ENCODE results near the gene CHST11. TPM values are rescaled to one million over a fixed set of nuclear protein-coding genes. Genes with fewer than 3 reads are reported as not detected.

CHST11 gene
- total RNA-seq, 1 experiment from 2014 or later = 0.25 TPM

- H3K36me3 ChIP-seq (ENCODE audit: control insufficient read depth, insufficient read depth, low read length) = no peaks in the 10 kb centered on the region
- Mint-ChIP-seq H3K27ac (ENCODE audit: unreplicated experiment) (no peak overlapping the region), H3K4me3 (ENCODE audit: unreplicated experiment) (no peak overlapping the region), H3K36me3 (ENCODE audit: insufficient read depth, unreplicated experiment) (no peaks in the 10 kb centered on the region), H3K4me1 (ENCODE audit: low read depth, unreplicated experiment) (no peaks in the 10 kb centered on the region), H3K9me3 (ENCODE audit: unreplicated experiment) (no peaks in the 10 kb centered on the region), H3K27me3 (ENCODE audit: insufficient read depth, unreplicated experiment) (peaks cover 2% of the 10 kb centered on the region)
- TF ChIP-seq, protein P1, sequence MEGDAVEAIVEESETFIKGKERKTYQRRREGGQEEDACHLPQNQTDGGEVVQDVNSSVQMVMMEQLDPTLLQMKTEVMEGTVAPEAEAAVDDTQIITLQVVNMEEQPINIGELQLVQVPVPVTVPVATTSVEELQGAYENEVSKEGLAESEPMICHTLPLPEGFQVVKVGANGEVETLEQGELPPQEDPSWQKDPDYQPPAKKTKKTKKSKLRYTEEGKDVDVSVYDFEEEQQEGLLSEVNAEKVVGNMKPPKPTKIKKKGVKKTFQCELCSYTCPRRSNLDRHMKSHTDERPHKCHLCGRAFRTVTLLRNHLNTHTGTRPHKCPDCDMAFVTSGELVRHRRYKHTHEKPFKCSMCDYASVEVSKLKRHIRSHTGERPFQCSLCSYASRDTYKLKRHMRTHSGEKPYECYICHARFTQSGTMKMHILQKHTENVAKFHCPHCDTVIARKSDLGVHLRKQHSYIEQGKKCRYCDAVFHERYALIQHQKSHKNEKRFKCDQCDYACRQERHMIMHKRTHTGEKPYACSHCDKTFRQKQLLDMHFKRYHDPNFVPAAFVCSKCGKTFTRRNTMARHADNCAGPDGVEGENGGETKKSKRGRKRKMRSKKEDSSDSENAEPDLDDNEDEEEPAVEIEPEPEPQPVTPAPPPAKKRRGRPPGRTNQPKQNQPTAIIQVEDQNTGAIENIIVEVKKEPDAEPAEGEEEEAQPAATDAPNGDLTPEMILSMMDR (IDR thresholded peaks at IDR 0.05; ENCODE audit: insufficient read depth in 1 of 2, low read depth in 1 of 2, low read length in 1 of 2, severe bottlenecking in 1 of 2, unreplicated experiment in 1 of 2) = no peak
- ChIA-PET CTCF (no interaction called here), POLR2A (no interaction called here)
- no peaks in the 10 kb centered on the region; the same call in 1 of the 2 replicates for H3K27me3 ChIP-seq (replicated peaks; ENCODE audit: control insufficient read depth, insufficient read depth, low read length)
- intact Hi-C loops (cut with micrococcal nuclease; ENCODE audit: unreplicated experiment) = no loop called here
- no peak for DNase-seq
- no peaks in the 10 kb centered on the region for H3K4me1 ChIP-seq
- no peak overlapping the region for H3K4me3 ChIP-seq (ENCODE audit: low read depth, low read length)
- BruUV-seq (replicated peaks) = no TSS peak
- no peaks in the 10 kb centered on the region for H3K9me3 ChIP-seq
Measured at GRCh38 chr12:104713444-104713843, 256.7 kb downstream of the CHST11 start.

DNA sequence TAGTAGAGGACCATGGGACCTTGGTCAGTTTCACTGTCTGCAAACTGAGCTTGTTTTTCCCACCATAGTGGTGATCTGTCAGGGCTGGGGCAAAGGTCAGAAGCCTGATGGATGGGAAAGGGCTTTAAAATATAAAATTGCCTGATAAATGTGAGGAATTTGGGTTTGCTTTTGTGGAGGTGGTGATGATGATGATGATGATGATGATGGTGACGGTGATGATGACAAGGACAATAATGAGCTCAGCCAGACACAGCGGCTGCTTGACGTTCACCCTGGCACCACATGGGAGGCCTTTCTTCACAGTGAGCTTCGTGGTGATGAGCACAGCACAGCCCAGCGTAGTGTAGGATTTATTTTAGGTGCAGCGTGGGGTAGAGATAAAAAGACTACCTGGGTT, 257.6 kb downstream of the CHST11 start:
- no peak for DNase-seq
- TF ChIP-seq, protein P1 (IDR thresholded peaks at IDR 0.05; ENCODE audit: insufficient read depth in 1 of 2, low read depth in 1 of 2, low read length in 1 of 2, severe bottlenecking in 1 of 2, unreplicated experiment in 1 of 2) = no peak
- no TSS peak for BruUV-seq (replicated peaks)
- no peak overlapping the region for H3K27ac Mint-ChIP-seq (ENCODE audit: unreplicated experiment)
- no peaks in the 10 kb centered on the region for H3K4me1 Mint-ChIP-seq (ENCODE audit: low read depth, unreplicated experiment)
- H3K36me3 ChIP-seq (ENCODE audit: control insufficient read depth, insufficient read depth, low read length) = no peaks in the 10 kb centered on the region
- POLR2A ChIA-PET = no interaction called here
- H3K36me3 Mint-ChIP-seq (ENCODE audit: insufficient read depth, unreplicated experiment) = no peaks in the 10 kb centered on the region
- no peaks in the 10 kb centered on the region for H3K9me3 ChIP-seq
- intact Hi-C loops (cut with micrococcal nuclease; ENCODE audit: unreplicated experiment) = no loop called here
- CTCF ChIA-PET = no interaction called here
- H3K27me3 ChIP-seq (replicated peaks; ENCODE audit: control insufficient read depth, insufficient read depth, low read length) = no peaks in the 10 kb centered on the region; the same call in 1 of the 2 replicates
- no peak overlapping the region for H3K4me3 ChIP-seq (ENCODE audit: low read depth, low read length)
- H3K4me3 Mint-ChIP-seq (ENCODE audit: unreplicated experiment) = no peak overlapping the region
- H3K9me3 Mint-ChIP-seq (ENCODE audit: unreplicated experiment) = no peaks in the 10 kb centered on the region
- H3K27me3 Mint-ChIP-seq (ENCODE audit: insufficient read depth, unreplicated experiment) = peaks cover 2% of the 10 kb centered on the region
- no peaks in the 10 kb centered on the region for H3K4me1 ChIP-seq

GRCh38 chr12:104716172-104716571, 259.4 kb downstream of the CHST11 start:
- Histone ChIP-seq H3K4me1 (no peaks in the 10 kb centered on the region), H3K36me3 (ENCODE audit: control insufficient read depth, insufficient read depth, low read length) (no peaks in the 10 kb centered on the region), H3K9me3 (no peaks in the 10 kb centered on the region), H3K27me3 (replicated peaks; ENCODE audit: control insufficient read depth, insufficient read depth, low read length) (no peaks in the 10 kb centered on the region; the same call in 1 of the 2 replicates), H3K4me3 (ENCODE audit: low read depth, low read length) (no peak overlapping the region)
- no TSS peak for BruUV-seq (replicated peaks)
- TF ChIP-seq, protein P1 (IDR thresholded peaks at IDR 0.05; ENCODE audit: insufficient read depth in 1 of 2, low read depth in 1 of 2, low read length in 1 of 2, severe bottlenecking in 1 of 2, unreplicated experiment in 1 of 2) = no peak
- POLR2A ChIA-PET = interaction anchor here (0.5 kb wide), 1 partner anchor 151 kb away, joined by 3 read pairs; no protein-coding TSS in a partner anchor
- H3K27ac Mint-ChIP-seq (ENCODE audit: unreplicated experiment) = no peak overlapping the region
- no peak for DNase-seq
- H3K9me3 Mint-ChIP-seq (ENCODE audit: unreplicated experiment) = no peaks in the 10 kb centered on the region
- no peaks in the 10 kb centered on the region for H3K4me1 Mint-ChIP-seq (ENCODE audit: low read depth, unreplicated experiment)
- intact Hi-C loops (cut with micrococcal nuclease; ENCODE audit: unreplicated experiment) = no loop called here
- H3K27me3 Mint-ChIP-seq (ENCODE audit: insufficient read depth, unreplicated experiment) = no peaks in the 10 kb centered on the region
- H3K36me3 Mint-ChIP-seq (ENCODE audit: insufficient read depth, unreplicated experiment) = no peaks in the 10 kb centered on the region
- H3K4me3 Mint-ChIP-seq (ENCODE audit: unreplicated experiment) = no peak overlapping the region
- CTCF ChIA-PET = no interaction called here

Data from Caco-2 (cell line).